K562 (cell line): Measurements from ENCODE around the gene DCAF6. TPM values are rescaled to one million over a fixed set of nuclear protein-coding genes. Genes with fewer than 3 reads are reported as not detected.

Experiments used
- AFF1 ChIP-seq, 2 experiments: fragments of 450-650 bp; IDR thresholded peaks; 2 replicates each; pipeline ENCODE4 v1.6.1; 2018; ENCODE audit warnings: mild to moderate bottlenecking in 2 of 2, low read depth in 1 of 2; ENCODE audit not compliant: partially characterized antibody in 2 of 2
- COPS2 ChIP-seq: fragments of 450-650 bp; conservative IDR thresholded peaks from 2 replicates; pipeline ENCODE4 v1.6.1; 2016; ENCODE audit warnings: mild to moderate bottlenecking, moderate library complexity
- FOXK2 ChIP-seq, 2 experiments: fragments of 450-650 bp; IDR thresholded peaks in 1 of 2; conservative IDR thresholded peaks in 1 of 2; 2 replicates each; pipeline ENCODE4 v1.6.1; 2016; ENCODE audit warnings: low read depth in 2 of 2, mild to moderate bottlenecking in 1 of 2
- IRF9 ChIP-seq: fragments of 450-650 bp; IDR thresholded peaks from 2 replicates; pipeline ENCODE4 v1.6.1; 2016; ENCODE audit warnings: missing biosample characterization, missing genetic modification characterization
- MAFK ChIP-seq: IDR thresholded peaks from 2 replicates; pipeline ENCODE4 v1.6.1; 2011; ENCODE audit warnings: low read length, improper control_type of control experiment
- TBL1XR1 ChIP-seq, 2 experiments: IDR thresholded peaks; 2 replicates each; pipeline ENCODE4 v1.6.1; 2012; ENCODE audit warnings: improper control_type of control experiment in 2 of 2, low read length in 2 of 2, mild to moderate bottlenecking in 1 of 2
- TSHZ1 ChIP-seq: fragments of 250-450 bp; sonication (Bioruptor Pico); IDR thresholded peaks from 2 replicates; pipeline ENCODE4 v1.4.0; 2020; ENCODE audit warnings: mild to moderate bottlenecking, moderate library complexity
- ZBTB9 ChIP-seq: fragments of 450-650 bp; formaldehyde crosslinking; IDR thresholded peaks from 2 replicates; pipeline ENCODE4 v1.4.0; 2020; ENCODE audit warnings: mild to moderate bottlenecking, moderate library complexity
- ZNF232 ChIP-seq: sonication (generic); formaldehyde crosslinking; IDR thresholded peaks from 2 replicates; pipeline ENCODE4 v1.8.0; 2022; ENCODE audit warnings: mild to moderate bottlenecking, missing genetic modification reagents
- ZNF592 ChIP-seq: fragments of 450-650 bp; IDR thresholded peaks from 2 replicates; pipeline ENCODE4 v1.6.1; 2017; ENCODE audit warnings: antibody characterized with exemption, mild to moderate bottlenecking
- ZNF707 ChIP-seq: fragments of 250-450 bp; sonication (Bioruptor Pico); conservative IDR thresholded peaks from 2 replicates; pipeline ENCODE4 v1.8.0; 2022; ENCODE audit warnings: inconsistent platforms, mild to moderate bottlenecking, moderate library complexity
- polyA plus RNA-seq, 8 experiments: library from polyadenylated mRNA; depleted of rRNA in 4 of 8; stranded (reverse) in 5 of 8; unstranded in 3 of 8; fragments of >200 nt; fragmentation: Nextera tagmentation in 2 of 8; fragmentation: Illumina TruSeq in 1 of 8; extraction: Ambion mirVana in 2 of 8; extraction: Trizol in 1 of 8; gene quantifications; 2 replicates each; pipeline versions ENCODE4 v1.2.1 to v1.2.3, GENCODE V29; 2011 to 2014; ENCODE audit warnings: inconsistent platforms in 1 of 8, missing spikeins in 1 of 8
- total RNA-seq, 7 experiments: library from RNA; depleted of rRNA in 6 of 7; stranded (reverse); fragments of >200 nt in 6 of 7; fragmentation: Illumina TruSeq in 2 of 7; extraction: Trizol in 2 of 7; gene quantifications; 2 replicates each; pipeline versions ENCODE4 v1.2.1 to v1.2.3, GENCODE V29; 2011 to 2021; ENCODE audit warnings: low replicate concordance in 1 of 7

The DCAF6 gene
- total and polyA plus RNA-seq, 9 of the 15 experiments (the other 6 are each of a cell fraction or from before 2014, with no cell fraction given): 19.1 to 102 (median 46.3) TPM

GRCh38 chr1:167923324-167924056 lies 13.0 kb upstream of the DCAF6 start (continued):
- TF ChIP-seq ZBTB9: 0 out of 2 replicates have a peak, but pooled peaks have one; percentile 60
- TF ChIP-seq ZNF232 (CRISPR knock-in tag): no peak
- TF ChIP-seq TBL1XR1 (IDR thresholded peaks at IDR 0.05; ENCODE audit: low read length in 2 of 2): peak in 1 of 2 experiments; percentile 47; a peak in 1 of 4 replicates
- TF ChIP-seq COPS2: no peak
- TF ChIP-seq TSHZ1 (CRISPR knock-in tag): no peak
- peak in 1 of 2 experiments; percentile 20 for TF ChIP-seq AFF1 (IDR thresholded peaks at IDR 0.05; ENCODE audit: low read depth in 1 of 2, partially characterized antibody in 2 of 2)
- peak; percentile 70; the same call in 1 of the 2 replicates for TF ChIP-seq ZNF592
- 0 out of 2 replicates have a peak, but pooled peaks have one; percentile 22 for TF ChIP-seq IRF9 (tag)
- TF ChIP-seq ZNF707 (CRISPR knock-in tag): no peak
- TF ChIP-seq FOXK2 (conservative IDR thresholded peaks at IDR 0.05 in 1 of 2, IDR thresholded peaks at IDR 0.05 in 1 of 2; ENCODE audit: low read depth in 2 of 2): peak in 1 of 2 experiments; percentile 24; a peak in 1 of 4 replicates
- 0 out of 2 replicates have a peak, but pooled peaks have one; percentile 15 for TF ChIP-seq MAFK
